ENCODE data around the gene PTCRA. TPM values are rescaled to one million over a fixed set of nuclear protein-coding genes. Genes with fewer than 3 reads are reported as not detected.

Gene PTCRA
- total RNA-seq, 1 experiment from 2014 or later: not detected

GRCh38 chr6:42969431-42969830 is 53.6 kb downstream of the PTCRA start:
- Histone ChIP-seq H2AFZ (ENCODE audit: low read depth, low read length, poor library complexity, severe bottlenecking) (no peak overlapping the region), H3K79me2 (ENCODE audit: insufficient read depth, low read length) (no peaks in the 10 kb centered on the region), H3K4me3 (replicated peaks in 1 of 2; ENCODE audit: low read depth in 1 of 2, low read length in 2 of 2) (no peak overlapping the region), H3K4me2 (ENCODE audit: low read length) (no peak overlapping the region), H3K9me2 (ENCODE audit: insufficient read depth) (no peaks in the 10 kb centered on the region), H3K4me1 (ENCODE audit: control insufficient read depth in 1 of 2, insufficient read depth in 2 of 2, low read length in 2 of 2) (peaks cover 15 to 27% of the 10 kb centered on the region in 2 experiments), H3K9me3 (ENCODE audit: control insufficient read depth in 1 of 2, insufficient read depth in 1 of 2, low read depth in 1 of 2, low read length in 2 of 2) (no peaks in the 10 kb centered on the region), H3K36me3 (ENCODE audit: control insufficient read depth in 1 of 2, insufficient read depth in 2 of 2, low read length in 2 of 2) (peaks cover 0 to 3% of the 10 kb centered on the region in 2 experiments; a peak in 2 of 4 replicates), H3K9ac (ENCODE audit: low read length) (no peak overlapping the region), H3K27me3 (ENCODE audit: insufficient read depth, low read length) (no peaks in the 10 kb centered on the region), H4K20me1 (ENCODE audit: insufficient read depth) (no peaks in the 10 kb centered on the region), H3K27ac (ENCODE audit: low read depth, low read length) (no peak overlapping the region)
- POLR2A ChIA-PET: no interaction called here
- intact Hi-C loops (cut with micrococcal nuclease): no loop called here
- TF ChIP-seq CEBPB (IDR thresholded peaks at IDR 0.05; ENCODE audit: low read depth): no peak
- TF ChIP-seq EZH2 (IDR thresholded peaks at IDR 0.05): no peak
- no peak for TF ChIP-seq POLR2A (IDR thresholded peaks at IDR 0.05; ENCODE audit: borderline replicate concordance, extremely low read depth, insufficient read depth, insufficient read length)
- TF ChIP-seq EZH2phosphoT487 (IDR thresholded peaks at IDR 0.05; ENCODE audit: borderline replicate concordance): no peak
- TF ChIP-seq SIN3A (IDR thresholded peaks at IDR 0.05; ENCODE audit: low read depth): no peak
- TF ChIP-seq REST (IDR thresholded peaks at IDR 0.05; ENCODE audit: low read depth): no peak
- TF ChIP-seq JUND (IDR thresholded peaks at IDR 0.05): no peak
- no peak for TF ChIP-seq CTCF (IDR thresholded peaks at IDR 0.05 in 2 of 3, conservative IDR thresholded peaks at IDR 0.05 in 1 of 3; ENCODE audit: borderline replicate concordance in 1 of 3, insufficient read depth in 1 of 3, low read depth in 2 of 3, low read length in 2 of 3)
- TF ChIP-seq YY1 (IDR thresholded peaks at IDR 0.05; ENCODE audit: extremely low read depth, insufficient replicate concordance, low read depth, low read length): no peak
- TF ChIP-seq ZFX (IDR thresholded peaks at IDR 0.05): no peak
- TF ChIP-seq POLR2AphosphoS5 (IDR thresholded peaks at IDR 0.05; ENCODE audit: low read depth, low read length): no peak
- no peak for TF ChIP-seq FOSL1 (IDR thresholded peaks at IDR 0.05; ENCODE audit: low read depth)
- TF ChIP-seq SP1 (IDR thresholded peaks at IDR 0.05; ENCODE audit: low read depth): no peak
- no peak for TF ChIP-seq TCF7L2 (IDR thresholded peaks at IDR 0.05; ENCODE audit: borderline replicate concordance, extremely low read depth, insufficient read depth, insufficient read length)
- TF ChIP-seq ZNF274 (IDR thresholded peaks at IDR 0.05; ENCODE audit: low read depth, low read length): no peak
- no peak for TF ChIP-seq CBX3 (IDR thresholded peaks at IDR 0.05; ENCODE audit: low read depth)
- TF ChIP-seq ZBTB33 (IDR thresholded peaks at IDR 0.05; ENCODE audit: extremely low read depth, insufficient replicate concordance, low read length): no peak
- RAD21 ChIA-PET (ENCODE audit: low non-redundant PET in 1 of 2, low total read pairs in 2 of 2, uncharacterized antibody in 2 of 2, unreplicated experiment in 2 of 2): no interaction called here
- BruUV-seq (replicated peaks): no TSS peak
- DNase-seq (ENCODE audit: low read depth, low spot score) (no peak), ATAC-seq (no peak)
- CTCF ChIA-PET: no interaction called here
